ENCODE results near the gene MTF1.

MTF1 gene

GRCh38 chr1:37825506-37825905, 33.9 kb downstream of the MTF1 start:
- DNase-seq: no peak

GRCh38 chr1:37824001-37824400, 35.4 kb downstream of the MTF1 start:
- DNase-seq: no peak

GRCh38 chr1:37822906-37823815, 36.2 kb downstream of the MTF1 start:
- no peak for DNase-seq

DNA sequence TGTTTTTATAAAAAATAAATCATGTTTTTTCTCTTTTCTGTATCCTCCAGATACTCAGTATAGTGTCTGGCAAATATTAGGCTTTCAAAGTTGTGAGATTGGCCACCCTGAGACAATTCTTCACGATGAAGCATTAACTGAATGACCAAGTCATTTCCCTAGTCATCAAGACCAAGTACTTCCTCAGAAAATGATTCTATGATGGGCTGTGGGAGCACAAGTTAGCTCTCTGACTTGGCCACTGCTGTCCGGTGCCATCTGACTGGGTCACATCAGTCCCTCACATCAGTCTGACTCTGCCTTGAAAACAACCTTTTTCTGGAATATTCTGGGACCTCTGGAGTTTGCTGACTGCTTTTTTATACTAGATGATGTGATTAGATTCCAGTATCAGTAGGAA, 37.9 kb downstream of the MTF1 start:
- no peak for DNase-seq

GRCh38 chr1:37817481-37817880, 41.9 kb downstream of the MTF1 start:
- DNase-seq: no peak

- DNase-seq: no peak
These were observed 45.1 kb downstream of the MTF1 start for GRCh38 chr1:37814252-37814651.

DNA sequence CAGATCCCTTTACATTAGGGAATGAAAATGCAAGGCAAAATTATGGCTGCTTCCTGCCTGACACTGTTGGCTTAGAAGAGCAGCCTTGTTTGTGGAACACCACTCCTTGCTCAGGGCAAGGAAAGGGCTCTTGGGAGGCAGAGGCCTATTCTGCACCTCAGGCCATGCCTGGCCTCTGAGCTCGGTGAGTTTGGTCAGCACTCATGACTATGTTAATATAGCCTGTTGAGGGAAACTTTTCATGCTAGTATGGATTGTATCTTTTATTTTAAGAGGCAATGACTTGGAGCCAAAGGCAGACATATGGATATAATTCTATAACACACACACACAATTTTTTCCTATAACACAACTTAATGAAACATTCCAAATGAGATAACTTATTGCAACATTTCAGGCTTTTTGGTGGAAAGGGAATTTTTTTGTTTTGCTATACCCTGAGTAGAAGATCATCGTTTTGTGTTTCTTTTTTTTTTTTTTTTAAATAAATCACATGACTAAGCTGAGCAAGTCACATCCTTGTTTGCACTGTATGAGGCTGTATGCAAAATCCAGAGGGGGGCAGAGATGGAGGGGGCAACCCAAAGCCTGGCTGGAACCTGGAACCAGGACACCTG, 45.8 kb downstream of the MTF1 start:
- no peak for DNase-seq

GRCh38 chr1:37811027-37811655, 48.3 kb downstream of the MTF1 start:
- DNase-seq: peak; percentile 75

GRCh38 chr1:37809942-37810341, 49.5 kb downstream of the MTF1 start:
- DNase-seq: no peak

DNA sequence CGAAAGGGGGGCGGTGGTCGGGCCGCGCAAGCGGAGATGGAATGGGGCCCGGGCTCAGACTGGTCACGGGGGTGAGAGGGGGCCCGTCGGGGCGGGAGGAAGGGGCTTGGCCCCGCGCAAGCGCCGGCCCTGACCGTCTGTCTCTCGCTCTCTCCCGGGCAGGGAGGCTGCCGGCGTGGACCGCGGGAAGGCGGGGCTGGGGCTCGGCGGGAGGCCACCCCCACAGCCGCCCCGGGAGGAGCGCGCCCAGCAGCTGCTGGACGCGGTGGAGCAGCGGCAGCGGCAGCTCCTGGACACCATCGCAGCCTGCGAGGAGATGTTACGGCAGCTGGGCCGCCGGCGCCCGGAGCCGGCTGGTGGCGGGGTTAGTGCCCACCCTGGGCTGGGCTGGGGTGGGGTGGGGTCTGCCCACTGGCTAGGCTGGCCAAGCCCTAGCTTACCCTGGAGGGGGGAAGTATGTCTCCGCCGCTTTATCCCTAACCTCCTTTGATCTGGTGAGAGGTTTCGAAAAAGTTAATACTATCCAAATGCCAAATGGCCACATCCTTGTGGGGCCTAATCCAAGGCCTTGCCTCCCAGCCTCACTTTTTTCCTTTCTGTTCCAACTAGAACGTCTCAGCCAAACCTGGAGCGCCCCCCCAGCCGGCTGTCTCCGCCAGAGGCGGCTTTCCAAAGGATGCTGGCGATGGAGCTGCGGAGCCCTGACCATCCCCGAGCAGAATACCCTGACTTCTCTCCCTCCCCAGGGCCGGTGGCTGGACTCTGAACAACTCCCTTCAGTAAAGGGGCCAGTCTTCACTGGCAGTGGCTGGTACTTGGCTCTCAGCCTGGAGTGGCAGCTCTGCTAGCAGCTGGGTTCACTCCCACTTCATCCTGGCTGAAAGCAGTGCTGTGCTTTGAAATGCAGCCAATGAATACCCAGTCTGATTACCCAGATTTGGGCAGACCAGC, 50.7 kb downstream of the MTF1 start:
- peak; percentile 86 for DNase-seq

GRCh38 chr1:37807555-37808368, 51.6 kb downstream of the MTF1 start, which contains the start of the genes C1orf122 and YRDC:
Gene C1orf122, plus strand, starts transcription at chr1:37807790. Its CDS starts 615 bp downstream, at chr1:37808405.
Gene YRDC, minus strand, starts transcription at chr1:37808208. Its CDS starts 28 bp downstream, at chr1:37808180.
- peak; percentile 93 for DNase-seq

- no peak for DNase-seq
These were observed 52.2 kb downstream of the MTF1 start for GRCh38 chr1:37807220-37807554.

DNA sequence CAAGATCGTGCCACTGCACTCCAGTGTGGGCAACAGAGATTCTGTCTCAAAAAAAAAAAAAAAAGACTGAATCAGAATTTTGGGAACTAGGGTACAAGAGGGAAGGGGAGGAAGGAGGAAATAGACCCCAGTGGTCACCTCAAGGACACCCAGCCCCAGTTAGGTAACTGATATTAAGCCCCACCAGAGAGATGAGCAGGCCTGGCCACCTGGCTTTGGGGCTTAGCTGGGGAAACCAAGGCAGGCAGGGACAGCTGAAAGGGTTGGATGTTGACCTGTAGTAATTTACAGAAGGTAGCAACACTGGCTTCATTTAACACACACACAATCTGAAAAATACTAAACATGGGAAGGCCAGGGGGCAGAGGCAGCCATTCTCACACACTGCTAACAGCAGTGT, 57.0 kb downstream of the MTF1 start:
- no peak for DNase-seq

DNA sequence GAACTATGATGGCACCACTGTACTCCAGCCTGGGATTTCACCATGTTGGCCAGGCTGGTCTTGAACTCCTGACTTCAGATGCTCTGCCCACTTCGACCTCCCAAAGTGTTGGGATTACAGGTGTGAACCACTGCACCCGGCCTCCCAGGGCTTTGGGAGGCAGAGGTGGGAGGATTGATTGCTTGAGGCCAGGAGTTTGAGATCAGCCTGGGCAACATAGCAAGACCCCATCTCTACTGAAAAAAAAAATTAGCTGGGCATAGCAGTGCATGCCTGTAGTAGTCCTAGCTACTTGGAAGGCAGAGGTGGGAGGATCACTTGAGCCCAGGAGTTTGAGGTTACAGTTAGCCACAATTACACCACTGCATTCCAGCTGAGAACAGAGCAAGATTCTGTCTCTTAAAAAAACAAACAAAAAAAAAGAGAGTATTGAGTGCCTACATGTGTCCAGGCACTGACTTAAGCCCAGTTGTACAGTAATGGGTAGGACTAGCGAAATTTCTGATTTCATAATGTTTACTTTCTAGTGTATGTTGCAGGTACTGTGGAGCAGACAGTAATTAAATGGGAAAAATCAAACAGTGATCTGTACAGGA, 61.5 kb downstream of the MTF1 start:
- no peak for DNase-seq

- DNase-seq: no peak
These were observed 63.9 kb downstream of the MTF1 start for GRCh38 chr1:37795340-37796125.

GRCh38 chr1:37794372-37795339, 64.7 kb downstream of the MTF1 start:
- peak; percentile 39 for DNase-seq

- DNase-seq: peak; percentile 70
These were observed 65.5 kb downstream of the MTF1 start, which contains the start of gene MANEAL for GRCh38 chr1:37793773-37794371. Gene MANEAL, plus strand, starts transcription at chr1:37793847. Its CDS starts 336 bp downstream, at chr1:37794183.

GRCh38 chr1:37792943-37793686, 66.3 kb downstream of the MTF1 start:
- DNase-seq: no peak

Data from NCI-H1092 treated with DMSO at 0.1 percent for 48 hours (cell line).